ENCODE measurements around the gene SYT12.
"Not testable (repeated sequence)": the region's sequence is repeated elsewhere in the genome, so short reads cannot be mapped to it uniquely, and the experiment has no call there.

Gene SYT12

DNA sequence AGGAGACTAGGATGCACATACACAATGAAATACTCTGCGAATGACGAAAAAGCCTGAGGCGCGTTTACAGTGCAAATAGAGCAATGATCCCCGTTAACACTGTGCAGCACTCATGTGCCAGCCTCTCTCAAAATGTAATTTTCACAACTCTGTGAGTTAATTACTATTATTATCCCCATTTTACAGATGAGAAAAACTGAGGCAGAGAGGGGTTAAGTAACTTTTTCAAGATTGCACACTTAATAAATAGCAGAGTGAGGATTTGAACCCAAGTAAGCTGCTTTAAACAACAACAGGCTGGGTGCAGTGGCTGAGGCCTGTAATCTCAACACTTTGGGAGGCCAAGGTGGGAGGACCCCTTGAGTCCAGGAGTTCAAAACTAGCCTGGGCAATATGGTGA is 21.6 kb upstream of the SYT12 start:
- DNase-seq (no peak), ATAC-seq (ENCODE audit: insufficient read depth, low read depth) (no peak)
- no peak overlapping the region for H3K4me3 ChIP-seq (ENCODE audit: low read depth in 1 of 2, low read length in 2 of 2)
- H3K4me1 ChIP-seq (ENCODE audit: insufficient read depth, low read length), result no peaks in the 10 kb centered on the region
- no peak overlapping the region for H3K27ac ChIP-seq (ENCODE audit: low read length)
- H3K27me3 ChIP-seq (ENCODE audit: insufficient read depth, low read length, poor library complexity), result no peaks in the 10 kb centered on the region
- H3K9me3 ChIP-seq (ENCODE audit: insufficient read depth, low read length, severe bottlenecking), result no peaks in the 10 kb centered on the region
- H4K20me1 ChIP-seq (ENCODE audit: insufficient read depth, low read length), result no peaks in the 10 kb centered on the region
- TF ChIP-seq, protein P1, sequence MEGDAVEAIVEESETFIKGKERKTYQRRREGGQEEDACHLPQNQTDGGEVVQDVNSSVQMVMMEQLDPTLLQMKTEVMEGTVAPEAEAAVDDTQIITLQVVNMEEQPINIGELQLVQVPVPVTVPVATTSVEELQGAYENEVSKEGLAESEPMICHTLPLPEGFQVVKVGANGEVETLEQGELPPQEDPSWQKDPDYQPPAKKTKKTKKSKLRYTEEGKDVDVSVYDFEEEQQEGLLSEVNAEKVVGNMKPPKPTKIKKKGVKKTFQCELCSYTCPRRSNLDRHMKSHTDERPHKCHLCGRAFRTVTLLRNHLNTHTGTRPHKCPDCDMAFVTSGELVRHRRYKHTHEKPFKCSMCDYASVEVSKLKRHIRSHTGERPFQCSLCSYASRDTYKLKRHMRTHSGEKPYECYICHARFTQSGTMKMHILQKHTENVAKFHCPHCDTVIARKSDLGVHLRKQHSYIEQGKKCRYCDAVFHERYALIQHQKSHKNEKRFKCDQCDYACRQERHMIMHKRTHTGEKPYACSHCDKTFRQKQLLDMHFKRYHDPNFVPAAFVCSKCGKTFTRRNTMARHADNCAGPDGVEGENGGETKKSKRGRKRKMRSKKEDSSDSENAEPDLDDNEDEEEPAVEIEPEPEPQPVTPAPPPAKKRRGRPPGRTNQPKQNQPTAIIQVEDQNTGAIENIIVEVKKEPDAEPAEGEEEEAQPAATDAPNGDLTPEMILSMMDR (IDR thresholded peaks at IDR 0.05; ENCODE audit: borderline replicate concordance, extremely low read depth, low read length, poor library complexity, severe bottlenecking), result no peak
- TF ChIP-seq EZH2 (IDR thresholded peaks at IDR 0.05; ENCODE audit: borderline replicate concordance, low read depth, low read length, severe bottlenecking), result no peak
- H3K9ac ChIP-seq (ENCODE audit: low read depth, low read length), result no peak overlapping the region
- no peaks in the 10 kb centered on the region for H3K36me3 ChIP-seq (ENCODE audit: insufficient read depth, low read length)
- H2AFZ ChIP-seq (ENCODE audit: low read depth, low read length), result no peak overlapping the region
- no peak overlapping the region for H3K4me2 ChIP-seq (ENCODE audit: insufficient read depth, low read length)
- H3K79me2 ChIP-seq (ENCODE audit: insufficient read depth, low read length), result no peaks in the 10 kb centered on the region

DNA sequence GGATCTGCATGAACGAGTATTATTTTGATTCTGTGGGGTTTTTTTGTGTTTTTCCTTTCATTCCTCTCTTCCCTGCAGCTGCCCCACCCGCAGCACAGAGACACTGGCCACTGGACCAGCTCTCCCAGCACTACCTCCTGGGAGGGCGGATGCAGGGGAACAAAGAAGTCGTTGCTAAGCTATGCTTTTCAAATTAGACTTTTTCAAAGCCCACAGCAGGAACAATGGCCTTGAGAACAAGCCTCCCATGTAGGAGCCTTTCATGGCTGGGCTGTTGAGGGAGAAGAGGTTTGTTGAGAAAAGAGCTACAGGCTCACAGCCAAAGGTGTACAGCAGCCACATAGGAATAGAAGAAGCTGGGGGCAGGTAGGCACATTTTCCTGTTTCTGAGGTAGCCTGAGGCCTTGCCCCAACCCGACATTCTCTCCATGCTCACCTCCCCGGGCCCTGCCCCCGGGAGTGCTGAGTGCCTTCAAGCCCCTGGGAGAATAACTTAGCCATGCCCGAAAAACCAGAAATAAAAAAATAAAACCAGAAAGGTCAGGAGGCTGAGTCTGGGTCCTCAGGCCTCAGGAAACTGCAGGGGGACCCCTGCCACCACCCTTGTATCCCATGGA is 20.5 kb upstream of the SYT12 start:
- DNase-seq (no peak), ATAC-seq (ENCODE audit: insufficient read depth, low read depth) (no peak)
- Histone ChIP-seq H3K4me3 (ENCODE audit: low read depth in 1 of 2, low read length in 2 of 2) (no peak overlapping the region), H3K27me3 (ENCODE audit: insufficient read depth, low read length, poor library complexity) (no peaks in the 10 kb centered on the region), H3K9ac (ENCODE audit: low read depth, low read length) (no peak overlapping the region), H3K9me3 (ENCODE audit: insufficient read depth, low read length, severe bottlenecking) (no peaks in the 10 kb centered on the region), H3K4me1 (ENCODE audit: insufficient read depth, low read length) (no peaks in the 10 kb centered on the region), H3K27ac (ENCODE audit: low read length) (no peak overlapping the region), H2AFZ (ENCODE audit: low read depth, low read length) (no peak overlapping the region), H3K79me2 (ENCODE audit: insufficient read depth, low read length) (no peaks in the 10 kb centered on the region), H3K36me3 (ENCODE audit: insufficient read depth, low read length) (no peaks in the 10 kb centered on the region), H4K20me1 (ENCODE audit: insufficient read depth, low read length) (no peaks in the 10 kb centered on the region), H3K4me2 (ENCODE audit: insufficient read depth, low read length) (no peak overlapping the region)
- no peak for TF ChIP-seq EZH2 (IDR thresholded peaks at IDR 0.05; ENCODE audit: borderline replicate concordance, low read depth, low read length, severe bottlenecking)
- TF ChIP-seq, protein P1 (IDR thresholded peaks at IDR 0.05; ENCODE audit: borderline replicate concordance, extremely low read depth, low read length, poor library complexity, severe bottlenecking), result no peak

DNA sequence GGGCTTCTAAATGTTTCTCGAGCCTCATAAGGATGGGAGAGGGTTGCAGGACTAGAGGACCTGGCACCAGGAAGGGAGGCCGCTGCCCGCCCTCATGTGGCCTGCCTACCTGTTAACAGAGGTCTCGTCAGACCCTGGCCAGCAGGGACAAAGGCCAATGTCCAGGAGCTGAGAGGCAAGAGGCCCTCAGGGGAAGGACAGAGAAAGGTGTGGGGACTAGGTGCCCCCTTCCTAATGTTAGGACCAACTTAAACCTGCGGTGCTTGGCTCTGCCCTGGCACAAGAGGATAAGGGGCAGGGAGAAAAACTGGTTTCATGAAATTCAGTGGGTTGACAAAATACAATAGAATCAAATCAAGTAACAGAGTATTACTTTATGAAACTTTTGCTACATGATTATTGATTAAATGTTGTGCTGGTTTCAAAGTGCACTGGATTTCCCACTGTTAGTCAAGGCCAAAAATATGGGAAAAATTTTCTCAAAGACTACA is 20.0 kb upstream of the SYT12 start:
- no peak for ATAC-seq (ENCODE audit: insufficient read depth, low read depth)
- Histone ChIP-seq H3K36me3 (ENCODE audit: insufficient read depth, low read length) (no peaks in the 10 kb centered on the region), H3K9me3 (ENCODE audit: insufficient read depth, low read length, severe bottlenecking) (no peaks in the 10 kb centered on the region), H3K4me3 (ENCODE audit: low read depth in 1 of 2, low read length in 2 of 2) (no peak overlapping the region), H3K27ac (ENCODE audit: low read length) (no peak overlapping the region), H2AFZ (ENCODE audit: low read depth, low read length) (no peak overlapping the region), H3K9ac (ENCODE audit: low read depth, low read length) (no peak overlapping the region), H3K79me2 (ENCODE audit: insufficient read depth, low read length) (no peaks in the 10 kb centered on the region), H3K4me2 (ENCODE audit: insufficient read depth, low read length) (no peak overlapping the region), H3K27me3 (ENCODE audit: insufficient read depth, low read length, poor library complexity) (no peaks in the 10 kb centered on the region), H4K20me1 (ENCODE audit: insufficient read depth, low read length) (no peaks in the 10 kb centered on the region), H3K4me1 (ENCODE audit: insufficient read depth, low read length) (no peaks in the 10 kb centered on the region)
- DNase-seq, result no peak
- TF ChIP-seq EZH2 (IDR thresholded peaks at IDR 0.05; ENCODE audit: borderline replicate concordance, low read depth, low read length, severe bottlenecking), result no peak
- TF ChIP-seq, protein P1 (IDR thresholded peaks at IDR 0.05; ENCODE audit: borderline replicate concordance, extremely low read depth, low read length, poor library complexity, severe bottlenecking), result no peak

- not testable (repeated sequence) for ATAC-seq (ENCODE audit: insufficient read depth, low read depth)
Measured at GRCh38 chr11:67005200-67005599, 17.7 kb upstream of the SYT12 start.

More at GRCh38 chr11:67005200-67005599, 17.7 kb upstream of the SYT12 start:
- H3K36me3 ChIP-seq (ENCODE audit: insufficient read depth, low read length); H3K27ac ChIP-seq (ENCODE audit: low read length); H3K9me3 ChIP-seq (ENCODE audit: insufficient read depth, low read length, severe bottlenecking); H3K9ac ChIP-seq (ENCODE audit: low read depth, low read length); H4K20me1 ChIP-seq (ENCODE audit: insufficient read depth, low read length); H3K4me3 ChIP-seq (ENCODE audit: low read depth in 1 of 2, low read length in 2 of 2); H2AFZ ChIP-seq (ENCODE audit: low read depth, low read length); DNase-seq; H3K4me2 ChIP-seq (ENCODE audit: insufficient read depth, low read length); H3K27me3 ChIP-seq (ENCODE audit: insufficient read depth, low read length, poor library complexity); H3K4me1 ChIP-seq (ENCODE audit: insufficient read depth, low read length); H3K79me2 ChIP-seq (ENCODE audit: insufficient read depth, low read length): not testable (repeated sequence)
